ENCODE data around the gene TPD52L1.

GRCh38 chr6:125224231-125224861 is 70.8 kb downstream of the TPD52L1 start:
- no peak for TF ChIP-seq ARNTL (CRISPR knock-in tag; IDR thresholded peaks at IDR 0.05; ENCODE audit: borderline replicate concordance, low read depth)
- TF ChIP-seq ISL1 (CRISPR knock-in tag; IDR thresholded peaks at IDR 0.05): no peak
- no peak for TF ChIP-seq ZFP3 (CRISPR knock-in tag; IDR thresholded peaks at IDR 0.05)
- TF ChIP-seq RARB (CRISPR knock-in tag; IDR thresholded peaks at IDR 0.05): no peak
- no peak for TF ChIP-seq TOX (CRISPR knock-in tag; IDR thresholded peaks at IDR 0.05; ENCODE audit: borderline replicate concordance)
- no peak for TF ChIP-seq SNAI2 (CRISPR knock-in tag; IDR thresholded peaks at IDR 0.05)
- TF ChIP-seq GLIS3 (CRISPR knock-in tag; IDR thresholded peaks at IDR 0.05): no peak
- no peak for TF ChIP-seq PATZ1 (CRISPR knock-in tag; IDR thresholded peaks at IDR 0.05; ENCODE audit: borderline replicate concordance)
- no peak for TF ChIP-seq ZFP30 (CRISPR knock-in tag; IDR thresholded peaks at IDR 0.05)
- no peak for TF ChIP-seq ZNF8 (CRISPR knock-in tag; IDR thresholded peaks at IDR 0.05)
- no peak for TF ChIP-seq TCF4 (CRISPR knock-in tag; IDR thresholded peaks at IDR 0.05; ENCODE audit: borderline replicate concordance)

Measured in SK-N-SH treated with all-trans-retinoic acid at 6 μM for 48 hours (cell line).